ENCODE measurements around the gene RAB3IL1. TPM values are rescaled to one million over a fixed set of nuclear protein-coding genes. Genes with fewer than 3 reads are reported as not detected.

Gene RAB3IL1
- total and polyA plus RNA-seq, 2 of the 13 experiments (the other 11 are each of a cell fraction or from before 2014, with no cell fraction given): 1.2 to 2.0 TPM

- Histone ChIP-seq H4K20me1 (ENCODE audit: insufficient read depth, low read length) (no peaks in the 10 kb centered on the region), H3K79me2 (ENCODE audit: insufficient read depth, low read length) (no peaks in the 10 kb centered on the region), H3K9ac (ENCODE audit: insufficient read depth, low read depth, low read length) (peak overlapping the region; percentile 72), H3K27ac (ENCODE audit: extremely low read length, insufficient read depth, low read length) (no peak overlapping the region), H2AFZ (ENCODE audit: low read length) (no peak overlapping the region), H3K9me3 (ENCODE audit: low read length) (no peaks in the 10 kb centered on the region), H3K4me3 (replicated peaks in 1 of 3; ENCODE audit: insufficient read depth in 1 of 3, low read depth in 2 of 3, low read length in 3 of 3) (peak overlapping the region; percentile 60 to 86 (median 68)), H3K4me1 (ENCODE audit: insufficient read depth, low read length) (peaks cover 14% of the 10 kb centered on the region), H3K4me2 (ENCODE audit: low read depth, low read length) (peak overlapping the region; percentile 100), H3K36me3 (replicated peaks in 1 of 2; ENCODE audit: control insufficient read depth in 1 of 2, insufficient read depth in 2 of 2, low read length in 2 of 2) (no peaks in the 10 kb centered on the region), H3K27me3 (ENCODE audit: control insufficient read depth in 1 of 2, insufficient read depth in 2 of 2, low read length in 2 of 2) (no peaks in the 10 kb centered on the region)
- TSS peak; percentile 58 for BruUV-seq (replicated peaks)
- in situ Hi-C loops (cut with HindIII; ENCODE audit: extremely low pct_ligation_motif_present, low pct_unique_long_range_greater_than_20kb): no loop called here
- ChIA-PET POLR2A (interaction anchor here (0.9 to 2.0 kb wide), 5 partner anchors 14 to 82 kb away, joined by 3 to 5 read pairs (median 4); no protein-coding TSS in a partner anchor), CTCF (ENCODE audit: low intra/inter-chr PET ratio, low total read pairs) (interaction anchor here (0.5 kb wide), 1 partner anchor 93 kb away, joined by 3 read pairs; no protein-coding TSS in a partner anchor)
- DNase-seq (ENCODE audit: low spot score) (peak; percentile 56), FAIRE-seq (no peak), ATAC-seq (peak; percentile 58)
- intact Hi-C loops (cut with micrococcal nuclease; ENCODE audit: unreplicated experiment): no loop called here
- 0% methylated on average over 9 of the region's 38 CpGs for WGBS (ENCODE audit: low lambda C conversion rate)
- no peak for TF ChIP-seq ARNT (IDR thresholded peaks at IDR 0.05)
- TF ChIP-seq DRAP1 (CRISPR knock-in tag; IDR thresholded peaks at IDR 0.05): no peak
- no peak for TF ChIP-seq MTF1 (CRISPR knock-in tag; IDR thresholded peaks at IDR 0.05)
- TF ChIP-seq IKZF4 (CRISPR knock-in tag; IDR thresholded peaks at IDR 0.05; ENCODE audit: borderline replicate concordance, low read depth, not compliant biosample characterization): no peak
- TF ChIP-seq ZNF670 (CRISPR knock-in tag; IDR thresholded peaks at IDR 0.05; ENCODE audit: borderline replicate concordance): no peak
- no peak for TF ChIP-seq SKI (IDR thresholded peaks at IDR 0.05; ENCODE audit: partially characterized antibody)
- TF ChIP-seq CREBL2 (CRISPR knock-in tag; IDR thresholded peaks at IDR 0.05; ENCODE audit: borderline replicate concordance): no peak
- no peak for TF ChIP-seq ZBTB1 (CRISPR knock-in tag; IDR thresholded peaks at IDR 0.05; ENCODE audit: borderline replicate concordance)
- TF ChIP-seq FOSL2 (CRISPR knock-in tag; IDR thresholded peaks at IDR 0.05): peak; percentile 89
- TF ChIP-seq ZNF704 (CRISPR knock-in tag; IDR thresholded peaks at IDR 0.05; ENCODE audit: borderline replicate concordance): no peak
- TF ChIP-seq CENPBD1 (CRISPR knock-in tag; IDR thresholded peaks at IDR 0.05; ENCODE audit: borderline replicate concordance, low read depth): no peak
- TF ChIP-seq SP2 (CRISPR knock-in tag; IDR thresholded peaks at IDR 0.05): no peak
- peak; percentile 1; the same call in 1 of the 2 replicates for TF ChIP-seq MXD1 (CRISPR knock-in tag; IDR thresholded peaks at IDR 0.05)
- no peak for TF ChIP-seq ZNF253 (CRISPR knock-in tag; IDR thresholded peaks at IDR 0.05; ENCODE audit: borderline replicate concordance)
- TF ChIP-seq ZMYM2 (CRISPR knock-in tag; IDR thresholded peaks at IDR 0.05): no peak
- no peak for TF ChIP-seq NFIC (IDR thresholded peaks at IDR 0.05; ENCODE audit: low read length)
- TF ChIP-seq SRSF4 (IDR thresholded peaks at IDR 0.05; ENCODE audit: low read depth, low read length, poor library complexity, severe bottlenecking): no peak
- no peak for TF ChIP-seq FOSL1 (CRISPR knock-in tag; IDR thresholded peaks at IDR 0.05; ENCODE audit: borderline replicate concordance)
- TF ChIP-seq HINFP (CRISPR knock-in tag; IDR thresholded peaks at IDR 0.05; ENCODE audit: low read depth): no peak; the same call in 1 of the 2 replicates
- TF ChIP-seq AHR (CRISPR knock-in tag; IDR thresholded peaks at IDR 0.05): no peak
Measured at GRCh38 chr11:61890529-61891330, 26.6 kb downstream of the RAB3IL1 start.
